Heart right ventricle (tissue), 16 donors: Measurements from ENCODE around the gene STYXL1. TPM values are rescaled to one million over a fixed set of nuclear protein-coding genes. Genes with fewer than 3 reads are reported as not detected.

ENCODE experiments used
- ATAC-seq, 8 donors: fragments of 200-7000 bp; cut with Tn5 transposase; one replicate each; pipeline ENCODE4 v1.9.1; 2020; ENCODE audit warnings: mild to moderate bottlenecking in 8 of 8, moderate library complexity in 8 of 8, moderate number of reproducible peaks in 1 of 8
- DNase-seq, 2 donors: peaks; one replicate each; pipeline ENCODE4 v3.0.0-alpha.2; 2020
- H3K27ac ChIP-seq, 10 donors: fragments of 200-600 bp; sonication (generic) in 2 of 10; one replicate each; pipeline versions ENCODE4 v1.5.0 to v1.8.0; 2020 to 2022; ENCODE audit warnings: mild to moderate bottlenecking in 3 of 10
- H3K27me3 ChIP-seq, 7 donors: fragments of 200-600 bp; one replicate each; pipeline ENCODE4 v1.8.0; 2021 to 2022; ENCODE audit warnings: mild to moderate bottlenecking in 2 of 7
- H3K36me3 ChIP-seq, 9 donors: fragments of 200-600 bp; sonication (generic) in 1 of 9; one replicate each; pipeline versions ENCODE4 v1.5.0 to v1.8.0; 2020 to 2022; ENCODE audit warnings: mild to moderate bottlenecking in 2 of 9
- H3K4me1 ChIP-seq, 9 donors: fragments of 200-600 bp; sonication (generic) in 1 of 9; one replicate each; pipeline versions ENCODE4 v1.5.0 to v1.8.0; 2020 to 2022; ENCODE audit warnings: mild to moderate bottlenecking in 4 of 9
- H3K4me3 ChIP-seq, 10 donors: fragments of 200-600 bp; sonication (generic) in 2 of 10; one replicate each; pipeline versions ENCODE4 v1.5.0 to v1.8.0; 2020 to 2022; ENCODE audit warnings: mild to moderate bottlenecking in 7 of 10, moderate library complexity in 2 of 10
- H3K9me3 ChIP-seq, 11 donors: fragments of 200-600 bp in 10 of 11; sonication (generic) in 2 of 11; one replicate each; pipeline versions ENCODE4 v1.5.0 to v1.8.0; 2013 to 2022; ENCODE audit warnings: mild to moderate bottlenecking in 2 of 11, control low read depth in 1 of 11, moderate library complexity in 1 of 11
- CTCF ChIP-seq, 9 donors: fragments of 200-600 bp; sonication (generic) in 2 of 9; IDR thresholded peaks; one replicate each; pipeline versions ENCODE4 v1.5.0 to v1.8.0; 2021 to 2022; ENCODE audit warnings: antibody characterized with exemption in 9 of 9, mild to moderate bottlenecking in 5 of 9, moderate library complexity in 1 of 9
- WGBS, 2 donors: extraction: QIAGEN DNeasy Blood & Tissue Kit; methylation state at CpG; one replicate each; pipeline ENCODE4 v1.1.7; 2013; ENCODE audit warnings: inconsistent platforms in 1 of 2; 5-methylcytosine and 5-hydroxymethylcytosine counted together
- intact Hi-C, 10 donors: fragments of 100-400 bp; cut with DNase I; formaldehyde crosslinking; loops; one replicate each; pipeline versions ENCODE4 v1.11.1 to v1.14.2; 2022
- polyA plus RNA-seq, 2 donors: library from polyadenylated mRNA; stranded (reverse); fragments of 200-250 nt; gene quantifications; one replicate each; pipeline ENCODE4 v1.2.3, GENCODE V29; 2013
- total RNA-seq, 10 donors: library from RNA; stranded (reverse); fragmentation: NEBNext Ultra II Directional in 3 of 10; extraction: Animal tissue kit (Norgen Biotek cat#: 25700) in 3 of 10; gene quantifications; one replicate each; pipeline versions ENCODE4 v1.2.1 to v1.2.4, GENCODE V29; 2021 to 2023
- donor health status: Arrhythmogenic right ventricular cardiomyopathy.
- donor health status: ischemic (EF 13 %, LVEDD 7.1; RV severe dilation, severe dysfunction).
- donor health status: healthy with polysubstance abuse.
- donor health status: DM: no; HTN: yes; CAD: no.
- donor health status: DM: no; HTN: no; CAD: no.
- donor health status: ischemic (EF 25% LVEDD 6.9; RV normal size, moderate dysfunction).
- donor health status: ischemic (EF 25% LVEDD 5.7; RV mildly dilated, moderate dysfunction).
- donor health status: healthy.
- donor health status: DM: yes; HTN: yes; CAD: no.
- donor health status: Ischemic cardiomyopathy.
- donor health status: ischemic (EF 35%, LVEDD 5.7; RV mildly dilated, moderate dysfunction).
- donor health status: nonischemic (EF 11% LVEDD 7.7; RV severe dilation, severe dysfunction).
- donor health status: DM: yes; HTN: yes; CAD: no.
- donor health status: PGD.
- donor health status: ischemic (EF 29% LVEDD 5.4; RV normal size, mild dysfunction).
- donor health status: nonischemic (EF 23%, LVEDD 6.1; RV moderate dilation, normal function).

STYXL1 gene
- total and polyA plus RNA-seq, 12 donors = 11.0 to 53.9 (median 17.7) TPM

- Histone ChIP-seq H3K27me3 (no peaks in the 10 kb centered on the region), H3K4me1 (peaks cover 34 to 71% (median 60%) of the 10 kb centered on the region in 9 donors), H3K27ac (peak overlapping the region; percentile 78 to 95 (median 85)), H3K36me3 (peaks cover 0 to 29% (median 0%) of the 10 kb centered on the region in 9 donors), H3K4me3 (no peak overlapping the region), H3K9me3 (no peaks in the 10 kb centered on the region)
- 42 to 45% methylated on average over 9 of the region's 9 CpGs for WGBS, 2 donors
- DNase-seq = peak in 1 of 2 donors; percentile 30
- TF ChIP-seq CTCF (IDR thresholded peaks at IDR 0.05) = no peak
- peak in 6 of 8 donors; percentile 5 to 47 (median 28) for ATAC-seq
- intact Hi-C loops = loop anchor here in 5 of 10 donors (5.0 kb wide), 1 partner anchor 46 kb away; the partner anchor contains the start of gene POR (in 5 of the 5)
Observed at GRCh38 chr7:75963381-75963995, 84.3 kb downstream of the STYXL1 start.

- Histone ChIP-seq H3K4me3 (no peak overlapping the region), H3K4me1 (peaks cover 33 to 64% (median 53%) of the 10 kb centered on the region in 9 donors), H3K36me3 (peaks cover 0 to 30% (median 0%) of the 10 kb centered on the region in 9 donors), H3K9me3 (no peaks in the 10 kb centered on the region), H3K27me3 (no peaks in the 10 kb centered on the region), H3K27ac (peak overlapping the region; percentile 78 to 95 (median 85))
- no peak for TF ChIP-seq CTCF (IDR thresholded peaks at IDR 0.05)
- DNase-seq = peak; percentile 56 to 70
- ATAC-seq = peak; percentile 2 to 55 (median 32)
- 21 to 25% methylated on average over 18 of the region's 18 CpGs for WGBS, 2 donors
- intact Hi-C loops = loop anchor here in 5 of 10 donors (5.0 kb wide), 1 partner anchor 45 kb away; the partner anchor contains the start of gene POR (in 5 of the 5)
Observed at GRCh38 chr7:75962607-75963380, 85.0 kb downstream of the STYXL1 start.

- DNase-seq = no peak
- 88 to 93% methylated on average over 7 of the region's 7 CpGs for WGBS, 2 donors
- ATAC-seq = no peak
- H3K27ac ChIP-seq = peak overlapping the region in 3 of 10 donors; percentile 87 to 95 (median 92)
- intact Hi-C loops = loop anchor here in 5 of 10 donors (5.0 kb wide), 1 partner anchor 44 kb away; the partner anchor contains the start of gene POR (in 5 of the 5)
- peaks cover 0 to 46% (median 7%) of the 10 kb centered on the region in 9 donors for H3K36me3 ChIP-seq
- TF ChIP-seq CTCF (IDR thresholded peaks at IDR 0.05) = peak in 2 of 9 donors; percentile 10 to 13
- H3K27me3 ChIP-seq = no peaks in the 10 kb centered on the region
- no peak overlapping the region for H3K4me3 ChIP-seq
- peaks cover 27 to 49% (median 42%) of the 10 kb centered on the region in 9 donors for H3K4me1 ChIP-seq
- H3K9me3 ChIP-seq = no peaks in the 10 kb centered on the region
Observed at GRCh38 chr7:75961218-75961617, 86.6 kb downstream of the STYXL1 start.

GRCh38 chr7:75960372-75960771 lies 87.4 kb downstream of the STYXL1 start:
- H3K4me3 ChIP-seq = no peak overlapping the region
- intact Hi-C loops = loop anchor here in 5 of 10 donors (5.0 kb wide), 1 partner anchor 43 kb away; the partner anchor contains the start of gene POR (in 5 of the 5)
- peaks cover 0 to 54% (median 9%) of the 10 kb centered on the region in 9 donors for H3K36me3 ChIP-seq
- TF ChIP-seq CTCF (IDR thresholded peaks at IDR 0.05) = no peak
- no peak overlapping the region for H3K27ac ChIP-seq
- H3K4me1 ChIP-seq = peaks cover 19 to 40% (median 33%) of the 10 kb centered on the region in 9 donors
- no peaks in the 10 kb centered on the region for H3K27me3 ChIP-seq
- WGBS, 2 donors = 97 to 99% methylated on average over 6 of the region's 6 CpGs
- no peaks in the 10 kb centered on the region for H3K9me3 ChIP-seq
- ATAC-seq (no peak), DNase-seq (no peak)
